Peyer's patch (tissue), 4 donors: ENCODE data around the gene UBAP2.
"Not testable (repeated sequence)": the region's sequence is repeated elsewhere in the genome, so short reads cannot be mapped to it uniquely, and the experiment has no call there.

Source experiments
- CTCF ChIP-seq, 6 experiments: fragments of 450-650 bp in 4 of 6; fragments of 200-600 bp in 2 of 6; sonication (generic) in 1 of 6; IDR thresholded peaks; one replicate each; pipeline ENCODE4 v1.5.1; 2017 to 2019; ENCODE audit warnings: antibody characterized with exemption in 6 of 6, mild to moderate bottlenecking in 3 of 6, moderate library complexity in 1 of 6
- POLR2A ChIP-seq, 2 donors: fragments of 450-650 bp; IDR thresholded peaks; one replicate each; pipeline ENCODE4 v1.5.1; 2017; ENCODE audit warnings: antibody characterized with exemption in 2 of 2, mild to moderate bottlenecking in 2 of 2, moderate library complexity in 2 of 2

- not testable (repeated sequence) for TF ChIP-seq CTCF, POLR2A (IDR thresholded peaks at IDR 0.05)
Observed at GRCh38 chr9:33962468-33962867, 86.2 kb downstream of the UBAP2 start.
